ENCODE data around the gene ATAD3B. TPM values are rescaled to one million over a fixed set of nuclear protein-coding genes. Genes with fewer than 3 reads are reported as not detected.

Gene ATAD3B
- total RNA-seq, 1 experiment from 2014 or later: 68.9 TPM

- no peak overlapping the region for H3K4me3 ChIP-seq (ENCODE audit: low read depth, low read length, poor library complexity, severe bottlenecking)
- no TSS peak for BruUV-seq (replicated peaks)
- CTCF ChIA-PET: no interaction called here
- intact Hi-C loops (cut with micrococcal nuclease; ENCODE audit: unreplicated experiment): no loop called here
- TF ChIP-seq EZH2 (IDR thresholded peaks at IDR 0.05; ENCODE audit: borderline replicate concordance, low read depth, low read length, poor library complexity, severe bottlenecking) (no peak), CTCF (conservative IDR thresholded peaks at IDR 0.05; ENCODE audit: low read depth, low read length) (no peak)
- no peaks in the 10 kb centered on the region for H3K27me3 ChIP-seq (replicated peaks; ENCODE audit: insufficient read depth, low read depth, low read length, poor library complexity)
- no peak for DNase-seq (ENCODE audit: low spot score)
- H3K9me3 ChIP-seq (ENCODE audit: low read depth, low read length, poor library complexity, severe bottlenecking): no peaks in the 10 kb centered on the region
- H3K27ac ChIP-seq (ENCODE audit: low read depth, low read length, poor library complexity, severe bottlenecking): no peak overlapping the region
- peaks cover 11% of the 10 kb centered on the region for H3K4me1 ChIP-seq (ENCODE audit: insufficient read depth, low read length, poor library complexity, severe bottlenecking)
- POLR2A ChIA-PET (ENCODE audit: low non-redundant PET): no interaction called here
- H3K36me3 ChIP-seq (ENCODE audit: insufficient read depth, low read length, poor library complexity, severe bottlenecking): no peaks in the 10 kb centered on the region
These were observed 34.3 kb upstream of the ATAD3B start for GRCh38 chr1:1437033-1437903.

DNA sequence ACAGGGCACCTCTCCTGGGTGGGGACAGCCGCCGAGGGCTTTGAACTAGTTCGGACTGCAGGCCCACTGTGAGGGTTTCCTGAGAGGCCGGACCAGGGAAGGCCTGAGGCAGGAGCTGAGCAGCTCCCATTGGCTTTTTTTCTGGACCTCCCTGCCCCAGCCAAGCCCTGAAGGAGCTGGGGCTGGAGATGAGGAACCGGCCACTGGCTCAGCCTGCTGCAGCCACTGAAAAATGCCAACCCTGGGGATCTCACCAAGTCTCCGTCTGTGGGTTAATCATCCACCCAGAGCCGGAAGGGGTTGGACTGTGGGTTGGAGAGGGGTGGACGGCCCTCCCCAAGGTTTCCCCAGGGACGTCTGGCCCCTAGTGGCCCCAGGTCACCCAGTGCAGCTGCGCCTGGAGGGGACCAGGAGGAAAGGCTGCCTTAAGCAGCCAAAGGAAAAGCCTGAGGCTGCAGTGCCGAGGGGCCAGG, 33.6 kb upstream of the ATAD3B start:
- TF ChIP-seq CTCF (conservative IDR thresholded peaks at IDR 0.05; ENCODE audit: low read depth, low read length): no peak
- TF ChIP-seq EZH2 (IDR thresholded peaks at IDR 0.05; ENCODE audit: borderline replicate concordance, low read depth, low read length, poor library complexity, severe bottlenecking): no peak
- no peaks in the 10 kb centered on the region for H3K36me3 ChIP-seq (ENCODE audit: insufficient read depth, low read length, poor library complexity, severe bottlenecking)
- ChIA-PET POLR2A (ENCODE audit: low non-redundant PET) (no interaction called here), CTCF (no interaction called here)
- no peaks in the 10 kb centered on the region for H3K9me3 ChIP-seq (ENCODE audit: low read depth, low read length, poor library complexity, severe bottlenecking)
- intact Hi-C loops (cut with micrococcal nuclease; ENCODE audit: unreplicated experiment): no loop called here
- DNase-seq (ENCODE audit: low spot score): no peak
- H3K27ac ChIP-seq (ENCODE audit: low read depth, low read length, poor library complexity, severe bottlenecking): no peak overlapping the region
- H3K4me1 ChIP-seq (ENCODE audit: insufficient read depth, low read length, poor library complexity, severe bottlenecking): peaks cover 11% of the 10 kb centered on the region
- BruUV-seq (replicated peaks): no TSS peak
- no peak overlapping the region for H3K4me3 ChIP-seq (ENCODE audit: low read depth, low read length, poor library complexity, severe bottlenecking)
- no peaks in the 10 kb centered on the region for H3K27me3 ChIP-seq (replicated peaks; ENCODE audit: insufficient read depth, low read depth, low read length, poor library complexity)

GRCh38 chr1:1438531-1439381, 32.8 kb upstream of the ATAD3B start:
- Histone ChIP-seq H3K4me3 (ENCODE audit: low read depth, low read length, poor library complexity, severe bottlenecking) (no peak overlapping the region), H3K36me3 (ENCODE audit: insufficient read depth, low read length, poor library complexity, severe bottlenecking) (no peaks in the 10 kb centered on the region), H3K27me3 (replicated peaks; ENCODE audit: insufficient read depth, low read depth, low read length, poor library complexity) (no peaks in the 10 kb centered on the region), H3K4me1 (ENCODE audit: insufficient read depth, low read length, poor library complexity, severe bottlenecking) (peaks cover 11% of the 10 kb centered on the region), H3K9me3 (ENCODE audit: low read depth, low read length, poor library complexity, severe bottlenecking) (no peaks in the 10 kb centered on the region), H3K27ac (ENCODE audit: low read depth, low read length, poor library complexity, severe bottlenecking) (no peak overlapping the region)
- intact Hi-C loops (cut with micrococcal nuclease; ENCODE audit: unreplicated experiment): no loop called here
- BruUV-seq (replicated peaks): no TSS peak
- ChIA-PET CTCF (no interaction called here), POLR2A (ENCODE audit: low non-redundant PET) (no interaction called here)
- no peak for DNase-seq (ENCODE audit: low spot score)
- TF ChIP-seq EZH2 (IDR thresholded peaks at IDR 0.05; ENCODE audit: borderline replicate concordance, low read depth, low read length, poor library complexity, severe bottlenecking) (no peak), CTCF (conservative IDR thresholded peaks at IDR 0.05; ENCODE audit: low read depth, low read length) (no peak)

All from A673 (cell line).